H1 (cell line): ENCODE measurements around the gene MYO1D. TPM values are rescaled to one million over a fixed set of nuclear protein-coding genes. Genes with fewer than 3 reads are reported as not detected.

Experiments used
- CTCF ChIA-PET: fragments of 300-600 bp; sonication (Branson Sonifier 250); formaldehyde crosslinking; loops from one replicate; lab custom pipeline; 2021; ENCODE audit not compliant: partially characterized antibody; lab: Charles Lee
- POLR2A ChIA-PET: fragments of 300-600 bp; sonication (Branson Sonifier 250); formaldehyde crosslinking; loops from one replicate; lab custom pipeline; 2021; ENCODE audit warnings: inconsistent platforms; ENCODE audit not compliant: partially characterized antibody; lab: Charles Lee
- DNase-seq, 2 experiments: peaks; one replicate each; pipeline versions ENCODE4 v3.0.0 to v3.0.0-alpha.2; 2010 to 2022; ENCODE audit warnings: low spot score in 2 of 2, low read depth in 1 of 2, mixed read lengths in 1 of 2
- FAIRE-seq: peaks from 2 replicates; lab custom pipeline; 2011; peaks lifted over from hg19 to GRCh38; lab: Jason Lieb, UNC
- H2AFZ ChIP-seq: 2 replicates; pipeline ENCODE4 v1.8.1; 2012; ENCODE audit warnings: low read length, inconsistent platforms
- H2AK5ac ChIP-seq: 2 replicates; pipeline ENCODE4 v1.6.1; 2013; ENCODE audit warnings: low read depth, low read length
- H2BK120ac ChIP-seq: replicated peaks from 2 replicates; pipeline ENCODE3; 2013; ENCODE audit warnings: low read depth, low read length, inconsistent platforms
- H2BK12ac ChIP-seq: 2 replicates; pipeline ENCODE4 v1.6.1; 2013; ENCODE audit warnings: low read depth, low read length
- H2BK15ac ChIP-seq: 2 replicates; pipeline ENCODE4 v1.6.1; 2013; ENCODE audit warnings: low read length
- H2BK20ac ChIP-seq: 2 replicates; pipeline ENCODE4 v1.6.1; 2013; ENCODE audit warnings: low read length
- H2BK5ac ChIP-seq: 2 replicates; pipeline ENCODE4 v1.6.1; 2013; ENCODE audit warnings: low read depth, low read length
- H3K14ac ChIP-seq: 2 replicates; pipeline ENCODE4 v1.6.1; 2013; ENCODE audit warnings: inconsistent platforms; ENCODE audit not compliant: insufficient read length
- H3K18ac ChIP-seq: 2 replicates; pipeline ENCODE4 v1.6.1; 2013; ENCODE audit warnings: low read length; ENCODE audit errors: extremely low read depth
- H3K23ac ChIP-seq: 2 replicates; pipeline ENCODE4 v1.6.1; 2013; ENCODE audit warnings: inconsistent platforms; ENCODE audit not compliant: insufficient read length
- H3K23me2 ChIP-seq: 2 replicates; pipeline ENCODE4 v1.6.1; 2013; ENCODE audit warnings: low read depth, low read length
- H3K27ac ChIP-seq: 2 replicates; pipeline ENCODE4 v1.6.1; 2011; ENCODE audit warnings: low read depth, low read length, inconsistent platforms
- H3K27me3 ChIP-seq, 4 experiments: replicated peaks in 1 of 4; 1 replicate in 1 of 4; 2 replicates in 3 of 4; pipeline versions ENCODE4 v1.6.1 to v1.8.1; 2011 to 2013; ENCODE audit warnings: low read length in 3 of 4, mild to moderate bottlenecking in 3 of 4, inconsistent platforms in 2 of 4, mixed read lengths in 2 of 4, moderate library complexity in 1 of 4; ENCODE audit not compliant: control insufficient read depth in 3 of 4, insufficient read depth in 3 of 4; ENCODE audit errors: extremely low read depth in 1 of 4
- H3K36me3 ChIP-seq, 4 experiments: 2 replicates each; pipeline versions ENCODE4 v1.6.1 to v1.8.1; 2011 to 2013; ENCODE audit warnings: mild to moderate bottlenecking in 4 of 4, low read length in 3 of 4, moderate library complexity in 2 of 4, control low read depth in 1 of 4, inconsistent platforms in 1 of 4; ENCODE audit not compliant: insufficient read depth in 4 of 4, control insufficient read depth in 2 of 4
- H3K4ac ChIP-seq: replicated peaks from 2 replicates; pipeline ENCODE3; 2013; ENCODE audit warnings: low read length, low read depth, mixed read lengths, inconsistent platforms; ENCODE audit not compliant: insufficient read length
- H3K4me1 ChIP-seq, 4 experiments: replicated peaks in 1 of 4; 1 replicate in 1 of 4; 2 replicates in 3 of 4; pipeline versions ENCODE4 v1.6.1 to v1.8.1; 2011 to 2013; ENCODE audit warnings: low read length in 3 of 4, inconsistent platforms in 2 of 4, mixed read lengths in 1 of 4; ENCODE audit not compliant: insufficient read depth in 4 of 4, control insufficient read depth in 3 of 4
- H3K4me2 ChIP-seq, 2 experiments: 2 replicates each; pipeline versions ENCODE4 v1.6.1 to v1.8.1; 2011 to 2013; ENCODE audit warnings: low read depth in 2 of 2, low read length in 2 of 2, control low read depth in 1 of 2, inconsistent platforms in 1 of 2, mild to moderate bottlenecking in 1 of 2; ENCODE audit not compliant: insufficient read depth in 1 of 2
- H3K4me3 ChIP-seq, 4 experiments: fragments of 200-600, 300-600 bp in 1 of 4; sonication (generic), shearing (Covaris generic), sonication (Bioruptor Twin) in 1 of 4; 2 replicates each; pipeline versions ENCODE4 v1.5.1 to v1.8.1; 2011 to 2016; ENCODE audit warnings: low read length in 4 of 4, low read depth in 3 of 4, control low read depth in 2 of 4, inconsistent platforms in 2 of 4, mild to moderate bottlenecking in 2 of 4, mixed read lengths in 1 of 4, moderate library complexity in 1 of 4; ENCODE audit not compliant: insufficient read depth in 2 of 4; ENCODE audit errors: extremely low read depth in 1 of 4
- H3K56ac ChIP-seq: replicated peaks from 2 replicates; pipeline ENCODE3; 2013; ENCODE audit warnings: low read depth, mild to moderate bottlenecking, mixed read lengths, low read length, inconsistent platforms; ENCODE audit not compliant: insufficient read length
- H3K79me1 ChIP-seq: 2 replicates; pipeline ENCODE4 v1.6.1; 2013; ENCODE audit warnings: low read depth, low read length, control low read depth
- H3K79me2 ChIP-seq, 2 experiments: 2 replicates each; pipeline versions ENCODE4 v1.6.1 to v1.8.1; 2012 to 2013; ENCODE audit warnings: low read length in 2 of 2, mild to moderate bottlenecking in 2 of 2, inconsistent platforms in 1 of 2; ENCODE audit not compliant: insufficient read depth in 2 of 2, control insufficient read depth in 1 of 2
- H3K9ac ChIP-seq, 4 experiments: replicated peaks in 1 of 4; 1 replicate in 1 of 4; 2 replicates in 3 of 4; pipeline versions ENCODE4 v1.6.1 to v1.8.1; 2011 to 2013; ENCODE audit warnings: low read depth in 3 of 4, low read length in 3 of 4, control low read depth in 2 of 4, mild to moderate bottlenecking in 2 of 4, moderate library complexity in 2 of 4, inconsistent platforms in 1 of 4; ENCODE audit errors: extremely low read depth in 1 of 4
- H3K9me3 ChIP-seq, 2 experiments: 2 replicates each; pipeline versions ENCODE4 v1.6.1 to v1.8.1; 2012 to 2013; ENCODE audit warnings: mild to moderate bottlenecking in 2 of 2, moderate library complexity in 2 of 2, control low read depth in 1 of 2, inconsistent platforms in 1 of 2, low read depth in 1 of 2, low read length in 1 of 2, mixed read lengths in 1 of 2; ENCODE audit not compliant: insufficient read depth in 2 of 2
- H4K20me1 ChIP-seq, 2 experiments: replicated peaks in 1 of 2; 2 replicates each; pipeline versions ENCODE3 to v1.8.1; 2011 to 2013; ENCODE audit warnings: inconsistent platforms in 2 of 2, low read length in 2 of 2, mild to moderate bottlenecking in 1 of 2; ENCODE audit not compliant: insufficient read depth in 2 of 2, control insufficient read depth in 1 of 2
- H4K5ac ChIP-seq: 2 replicates; pipeline ENCODE4 v1.6.1; 2013; ENCODE audit warnings: low read length, low read depth, mixed read lengths, inconsistent platforms; ENCODE audit not compliant: insufficient read length
- H4K8ac ChIP-seq: 2 replicates; pipeline ENCODE4 v1.8.0; 2013; ENCODE audit warnings: mild to moderate bottlenecking, moderate library complexity, low read length, inconsistent platforms; ENCODE audit not compliant: insufficient read depth; ENCODE audit errors: extremely low read depth
- H4K91ac ChIP-seq: replicated peaks from 2 replicates; pipeline ENCODE3; 2013; ENCODE audit warnings: low read length, mixed read lengths, inconsistent platforms; ENCODE audit not compliant: insufficient read length
- ATF2 ChIP-seq: IDR thresholded peaks from 2 replicates; pipeline ENCODE4 v1.6.1; 2012; ENCODE audit warnings: low read length, inconsistent platforms
- CBX8 ChIP-seq: fragments of 300-800, 300-1000 bp; sonication (generic); IDR thresholded peaks from 2 replicates; pipeline ENCODE4 v1.7.1; 2016; ENCODE audit warnings: low read depth, low read length, borderline replicate concordance
- CHD1 ChIP-seq: IDR thresholded peaks from 2 replicates; pipeline ENCODE4 v1.6.1; 2012; ENCODE audit warnings: low read depth, low read length, improper control_type of control experiment
- E2F6 ChIP-seq: IDR thresholded peaks from 2 replicates; pipeline ENCODE4 v1.6.1; 2012; ENCODE audit warnings: inconsistent platforms
- EP300 ChIP-seq, 2 experiments: IDR thresholded peaks; 1 replicate in 1 of 2; 2 replicates in 1 of 2; pipeline ENCODE4 v1.6.1; 2011 to 2012; ENCODE audit warnings: low read depth in 2 of 2, low read length in 2 of 2, mild to moderate bottlenecking in 2 of 2, borderline replicate concordance in 1 of 2, inconsistent platforms in 1 of 2, moderate library complexity in 1 of 2
- KDM1A ChIP-seq: fragments of 200-600, 300-600 bp; sonication (generic); IDR thresholded peaks from 2 replicates; pipeline ENCODE4 v1.7.1; 2016; ENCODE audit warnings: mild to moderate bottlenecking, low read length, borderline replicate concordance
- MAFK ChIP-seq: IDR thresholded peaks from 2 replicates; pipeline ENCODE4 v1.6.1; 2012; ENCODE audit warnings: low read depth, mild to moderate bottlenecking, improper control_type of control experiment, low read length
- NANOG ChIP-seq: IDR thresholded peaks from 2 replicates; pipeline ENCODE4 v1.6.1; 2011; ENCODE audit warnings: low read length, low read depth, mild to moderate bottlenecking, inconsistent platforms; ENCODE audit not compliant: insufficient read depth, poor library complexity, severe bottlenecking
- POLR2A ChIP-seq, 2 experiments: IDR thresholded peaks; 1 replicate in 1 of 2; 2 replicates in 1 of 2; pipeline ENCODE4 v1.6.1; 2011; ENCODE audit warnings: low read depth in 2 of 2, low read length in 2 of 2, mild to moderate bottlenecking in 2 of 2; ENCODE audit errors: control extremely low read depth in 1 of 2
- SP1 ChIP-seq: IDR thresholded peaks from 2 replicates; pipeline ENCODE4 v1.6.1; 2011; ENCODE audit warnings: low read depth, low read length
- TCF12 ChIP-seq: IDR thresholded peaks from 2 replicates; pipeline ENCODE4 v1.6.1; 2011; ENCODE audit warnings: low read depth, mild to moderate bottlenecking, low read length
- YY1 ChIP-seq: IDR thresholded peaks from 2 replicates; pipeline ENCODE4 v1.6.1; 2011; ENCODE audit warnings: low read depth, mild to moderate bottlenecking, low read length
- WGBS, 2 experiments: shearing (Covaris generic) in 1 of 2; methylation state at CpG; one replicate each; pipeline versions ENCODE4 v1.1.6 to v1.1.7; 2013 to 2015; ENCODE audit warnings: low lambda C conversion rate in 2 of 2, mixed read lengths in 2 of 2, inconsistent platforms in 1 of 2, low coverage in 1 of 2, missing lambda C conversion rate in 1 of 2; ENCODE audit not compliant: insufficient replicate concordance in 2 of 2, insufficient coverage in 1 of 2, insufficient read length in 1 of 2; ENCODE audit errors: extremely low coverage in 1 of 2, missing lambda C conversion rate in 1 of 2; 5-methylcytosine and 5-hydroxymethylcytosine counted together
- polyA plus RNA-seq, 7 experiments: library from polyadenylated mRNA; depleted of rRNA in 3 of 7; stranded (reverse) in 5 of 7; unstranded in 2 of 7; fragments of >200 nt in 5 of 7; fragments of 200-250 nt in 2 of 7; gene quantifications; 1 replicate in 5 of 7; 2 replicates in 1 of 7; 4 replicates in 1 of 7; pipeline versions ENCODE4 v1.2.1 to v1.2.3, GENCODE V29; 2011 to 2013; ENCODE audit warnings: missing spikeins in 2 of 7, mixed read lengths in 2 of 7
- total RNA-seq: library from RNA; stranded (reverse); fragmentation: NEBNext Ultra II Directional; extraction: Animal tissue kit (Norgen Biotek cat#: 25700); gene quantifications from 2 replicates; pipeline ENCODE4 v1.2.1, GENCODE V29; 2021

MYO1D gene
- total and polyA plus RNA-seq, 2 of the 8 experiments (the other 6 are each of a cell fraction or from before 2014, with no cell fraction given) = 6.5 to 25.4 TPM

GRCh38 chr17:32926183-32926582 lies 49.3 kb upstream of the MYO1D start:
- Histone ChIP-seq H3K18ac (no peak overlapping the region), H3K27me3 (peaks cover 0 to 7% (median 6%) of the 10 kb centered on the region in 4 experiments; a peak in 3 of 7 replicates), H3K4me3 (no peak overlapping the region), H4K20me1 (no peaks in the 10 kb centered on the region), H2BK15ac (no peak overlapping the region), H3K23ac (no peak overlapping the region), H3K56ac (no peak overlapping the region), H2BK20ac (no peak overlapping the region), H4K91ac (no peak overlapping the region), H3K4me2 (no peak overlapping the region), H4K5ac (no peak overlapping the region), H2AK5ac (no peak overlapping the region), H3K4ac (no peak overlapping the region), H3K79me2 (peaks cover 4 to 15% of the 10 kb centered on the region in 2 experiments), H3K14ac (no peak overlapping the region), H3K23me2 (peaks cover 17% of the 10 kb centered on the region), H3K36me3 (peaks cover 0 to 1% (median 0%) of the 10 kb centered on the region in 4 experiments; a peak in 1 of 8 replicates), H2BK12ac (no peak overlapping the region), H4K8ac (no peak overlapping the region), H3K79me1 (peaks cover 6% of the 10 kb centered on the region), H3K9ac (no peak overlapping the region), H3K9me3 (peaks cover 0 to 3% of the 10 kb centered on the region in 2 experiments; a peak in 1 of 4 replicates), H3K4me1 (peaks cover 4 to 22% (median 16%) of the 10 kb centered on the region in 4 experiments; a peak in 6 of 7 replicates), H3K27ac (no peak overlapping the region), H2AFZ (no peak overlapping the region; the same call in 1 of the 2 replicates), H2BK120ac (no peak overlapping the region), H2BK5ac (no peak overlapping the region)
- POLR2A ChIA-PET = no interaction called here
- WGBS, 2 experiments = 92% methylated on average over 5 of the region's 5 CpGs; no CpG with 5 or more reads in 1 of the 2 experiments
- CTCF ChIA-PET = no interaction called here
- DNase-seq (no peak), FAIRE-seq (no peak)
- no peak for TF ChIP-seq E2F6
- no peak for TF ChIP-seq POLR2A (IDR thresholded peaks at IDR 0.05; ENCODE audit: control extremely low read depth in 1 of 2, low read depth in 2 of 2, low read length in 2 of 2)
- no peak for TF ChIP-seq YY1
- no peak for TF ChIP-seq KDM1A
- no peak for TF ChIP-seq TCF12
- TF ChIP-seq ATF2 = no peak
- no peak for TF ChIP-seq EP300 (IDR thresholded peaks at IDR 0.05; ENCODE audit: borderline replicate concordance in 1 of 2, low read depth in 2 of 2, low read length in 2 of 2)
- no peak for TF ChIP-seq CHD1
- no peak for TF ChIP-seq CBX8
- TF ChIP-seq NANOG = no peak
- no peak for TF ChIP-seq MAFK
- no peak for TF ChIP-seq SP1
